SK-N-SH (cell line): Measurements from ENCODE around the gene SLIT1.

ENCODE experiments used
- CHD2 ChIP-seq: fragments of 150-350 bp; IDR thresholded peaks from 2 replicates; pipeline ENCODE4 v1.6.1; 2018; ENCODE audit warnings: low read length; ENCODE audit not compliant: partially characterized antibody
- GABPA ChIP-seq: IDR thresholded peaks from 2 replicates; pipeline ENCODE4 v1.4.0; 2012; ENCODE audit warnings: low read depth, mild to moderate bottlenecking
- GATA2 ChIP-seq: sonication (generic); formaldehyde crosslinking; IDR thresholded peaks from 2 replicates; pipeline ENCODE4 v1.5.0; 2020; ENCODE audit warnings: mild to moderate bottlenecking, missing genetic modification reagents
- POLR2AphosphoS5 ChIP-seq: IDR thresholded peaks from 2 replicates; pipeline ENCODE4 v1.6.1; 2012; ENCODE audit warnings: low read depth, low read length
- TEAD4 ChIP-seq: IDR thresholded peaks from 2 replicates; pipeline ENCODE4 v1.4.0; 2012; ENCODE audit warnings: mild to moderate bottlenecking, borderline replicate concordance; ENCODE audit not compliant: insufficient read depth
- TF ChIP-seq, protein P1 (sequence below): fragments of 150-350 bp; IDR thresholded peaks from 2 replicates; pipeline ENCODE4 v1.6.1; 2017; ENCODE audit warnings: antibody characterized with exemption, low read length, low read depth, borderline replicate concordance
- TF ChIP-seq, protein P2 (sequence below): fragments of 200-600 bp; sonication (generic); IDR thresholded peaks from 2 replicates; pipeline ENCODE4 v1.6.1; 2017; ENCODE audit warnings: antibody characterized with exemption, mild to moderate bottlenecking, moderate library complexity
- TF ChIP-seq, protein P3 (sequence below): IDR thresholded peaks from 2 replicates; pipeline ENCODE4 v1.6.1; 2012; ENCODE audit warnings: mild to moderate bottlenecking, low read depth, low read length, moderate library complexity

DNA sequence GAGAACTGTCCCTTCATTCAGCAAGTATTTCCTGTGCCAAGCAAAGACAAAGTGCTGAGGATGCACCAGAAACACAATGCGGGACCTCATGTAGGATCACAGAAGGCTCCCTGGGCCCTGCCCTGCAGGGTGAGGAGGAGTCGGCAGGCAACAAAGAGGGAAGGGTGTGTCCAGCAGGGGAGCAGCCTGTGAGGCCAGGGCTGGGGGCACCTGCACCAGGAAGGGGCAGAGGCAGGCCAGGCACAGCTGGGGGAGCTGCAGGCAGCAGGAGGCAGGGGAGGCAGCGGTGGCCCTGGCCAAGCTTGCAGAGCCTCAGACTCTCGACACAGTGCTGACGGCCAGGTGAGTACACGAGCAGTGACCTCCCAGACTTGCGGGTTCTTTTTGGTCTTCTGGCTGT is 123.3 kb downstream of the SLIT1 start:
- TF ChIP-seq GABPA (no peak), GATA2 (CRISPR knock-in tag) (no peak), POLR2AphosphoS5 (no peak), CHD2 (no peak), TEAD4 (no peak)
- TF ChIP-seq, protein P1, sequence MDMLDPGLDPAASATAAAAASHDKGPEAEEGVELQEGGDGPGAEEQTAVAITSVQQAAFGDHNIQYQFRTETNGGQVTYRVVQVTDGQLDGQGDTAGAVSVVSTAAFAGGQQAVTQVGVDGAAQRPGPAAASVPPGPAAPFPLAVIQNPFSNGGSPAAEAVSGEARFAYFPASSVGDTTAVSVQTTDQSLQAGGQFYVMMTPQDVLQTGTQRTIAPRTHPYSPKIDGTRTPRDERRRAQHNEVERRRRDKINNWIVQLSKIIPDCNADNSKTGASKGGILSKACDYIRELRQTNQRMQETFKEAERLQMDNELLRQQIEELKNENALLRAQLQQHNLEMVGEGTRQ: no peak
- TF ChIP-seq, protein P2, sequence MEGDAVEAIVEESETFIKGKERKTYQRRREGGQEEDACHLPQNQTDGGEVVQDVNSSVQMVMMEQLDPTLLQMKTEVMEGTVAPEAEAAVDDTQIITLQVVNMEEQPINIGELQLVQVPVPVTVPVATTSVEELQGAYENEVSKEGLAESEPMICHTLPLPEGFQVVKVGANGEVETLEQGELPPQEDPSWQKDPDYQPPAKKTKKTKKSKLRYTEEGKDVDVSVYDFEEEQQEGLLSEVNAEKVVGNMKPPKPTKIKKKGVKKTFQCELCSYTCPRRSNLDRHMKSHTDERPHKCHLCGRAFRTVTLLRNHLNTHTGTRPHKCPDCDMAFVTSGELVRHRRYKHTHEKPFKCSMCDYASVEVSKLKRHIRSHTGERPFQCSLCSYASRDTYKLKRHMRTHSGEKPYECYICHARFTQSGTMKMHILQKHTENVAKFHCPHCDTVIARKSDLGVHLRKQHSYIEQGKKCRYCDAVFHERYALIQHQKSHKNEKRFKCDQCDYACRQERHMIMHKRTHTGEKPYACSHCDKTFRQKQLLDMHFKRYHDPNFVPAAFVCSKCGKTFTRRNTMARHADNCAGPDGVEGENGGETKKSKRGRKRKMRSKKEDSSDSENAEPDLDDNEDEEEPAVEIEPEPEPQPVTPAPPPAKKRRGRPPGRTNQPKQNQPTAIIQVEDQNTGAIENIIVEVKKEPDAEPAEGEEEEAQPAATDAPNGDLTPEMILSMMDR: no peak
- TF ChIP-seq, protein P3, sequence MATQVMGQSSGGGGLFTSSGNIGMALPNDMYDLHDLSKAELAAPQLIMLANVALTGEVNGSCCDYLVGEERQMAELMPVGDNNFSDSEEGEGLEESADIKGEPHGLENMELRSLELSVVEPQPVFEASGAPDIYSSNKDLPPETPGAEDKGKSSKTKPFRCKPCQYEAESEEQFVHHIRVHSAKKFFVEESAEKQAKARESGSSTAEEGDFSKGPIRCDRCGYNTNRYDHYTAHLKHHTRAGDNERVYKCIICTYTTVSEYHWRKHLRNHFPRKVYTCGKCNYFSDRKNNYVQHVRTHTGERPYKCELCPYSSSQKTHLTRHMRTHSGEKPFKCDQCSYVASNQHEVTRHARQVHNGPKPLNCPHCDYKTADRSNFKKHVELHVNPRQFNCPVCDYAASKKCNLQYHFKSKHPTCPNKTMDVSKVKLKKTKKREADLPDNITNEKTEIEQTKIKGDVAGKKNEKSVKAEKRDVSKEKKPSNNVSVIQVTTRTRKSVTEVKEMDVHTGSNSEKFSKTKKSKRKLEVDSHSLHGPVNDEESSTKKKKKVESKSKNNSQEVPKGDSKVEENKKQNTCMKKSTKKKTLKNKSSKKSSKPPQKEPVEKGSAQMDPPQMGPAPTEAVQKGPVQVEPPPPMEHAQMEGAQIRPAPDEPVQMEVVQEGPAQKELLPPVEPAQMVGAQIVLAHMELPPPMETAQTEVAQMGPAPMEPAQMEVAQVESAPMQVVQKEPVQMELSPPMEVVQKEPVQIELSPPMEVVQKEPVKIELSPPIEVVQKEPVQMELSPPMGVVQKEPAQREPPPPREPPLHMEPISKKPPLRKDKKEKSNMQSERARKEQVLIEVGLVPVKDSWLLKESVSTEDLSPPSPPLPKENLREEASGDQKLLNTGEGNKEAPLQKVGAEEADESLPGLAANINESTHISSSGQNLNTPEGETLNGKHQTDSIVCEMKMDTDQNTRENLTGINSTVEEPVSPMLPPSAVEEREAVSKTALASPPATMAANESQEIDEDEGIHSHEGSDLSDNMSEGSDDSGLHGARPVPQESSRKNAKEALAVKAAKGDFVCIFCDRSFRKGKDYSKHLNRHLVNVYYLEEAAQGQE: no peak
